ENCODE measurements around the gene SPATA6L.

The SPATA6L gene

GRCh38 chr9:4669890-4670289 lies 3.6 kb upstream of the SPATA6L start:
- no peak for TF ChIP-seq CTCF (IDR thresholded peaks at IDR 0.05; ENCODE audit: low read depth, low read length)
- in situ Hi-C loops (cut with HindIII; ENCODE audit: low sequenced_read_pairs), result no loop called here
- DNase-seq (ENCODE audit: low read depth, low spot score), result no peak
- no peak overlapping the region for H3K4me3 ChIP-seq (ENCODE audit: low read depth, low read length)

DNA sequence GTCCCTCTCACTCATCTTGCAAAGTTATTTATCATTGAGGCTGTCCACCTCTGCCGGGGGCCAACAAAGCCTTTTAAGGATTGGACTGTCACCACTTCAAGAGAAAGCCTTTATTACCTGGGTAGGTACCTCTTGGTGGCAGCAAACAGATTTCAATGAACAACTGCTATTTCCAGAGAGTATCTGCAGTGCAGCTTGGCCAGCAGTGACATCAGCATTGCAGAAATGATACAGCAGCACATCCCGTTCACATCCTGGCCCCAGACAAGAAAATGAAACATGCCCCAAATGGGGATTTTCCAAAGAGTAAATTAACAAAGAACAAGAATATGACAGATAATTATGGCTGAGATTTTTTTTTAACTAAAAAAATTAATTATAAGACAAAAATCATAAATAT lies 2.3 kb upstream of the SPATA6L start:
- TF ChIP-seq CTCF (IDR thresholded peaks at IDR 0.05; ENCODE audit: low read depth, low read length), result no peak
- H3K4me3 ChIP-seq (ENCODE audit: low read depth, low read length), result no peak overlapping the region
- no peak for DNase-seq (ENCODE audit: low read depth, low spot score)
- in situ Hi-C loops (cut with HindIII; ENCODE audit: low sequenced_read_pairs), result no loop called here

GRCh38 chr9:4667681-4668080 lies 1.4 kb upstream of the SPATA6L start:
- H3K4me3 ChIP-seq (ENCODE audit: low read depth, low read length), result no peak overlapping the region
- in situ Hi-C loops (cut with HindIII; ENCODE audit: low sequenced_read_pairs), result no loop called here
- no peak for DNase-seq (ENCODE audit: low read depth, low spot score)
- TF ChIP-seq CTCF (IDR thresholded peaks at IDR 0.05; ENCODE audit: low read depth, low read length), result no peak

- no peak for DNase-seq (ENCODE audit: low read depth, low spot score)
- in situ Hi-C loops (cut with HindIII; ENCODE audit: low sequenced_read_pairs), result no loop called here
These were observed 923 bp downstream of the SPATA6L start for GRCh38 chr9:4665357-4665756.

GRCh38 chr9:4663956-4664355 lies 2.3 kb downstream of the SPATA6L start:
- no peak overlapping the region for H3K4me3 ChIP-seq (ENCODE audit: low read depth, low read length)

More at GRCh38 chr9:4665357-4665756, 923 bp downstream of the SPATA6L start:
- H3K4me3 ChIP-seq (ENCODE audit: low read depth, low read length), result no peak overlapping the region
- no peak for TF ChIP-seq CTCF (IDR thresholded peaks at IDR 0.05; ENCODE audit: low read depth, low read length)

GRCh38 chr9:4662989-4663792 lies 3.1 kb downstream of the SPATA6L start:
- TF ChIP-seq CTCF (IDR thresholded peaks at IDR 0.05; ENCODE audit: low read depth, low read length), result no peak
- in situ Hi-C loops (cut with HindIII; ENCODE audit: low sequenced_read_pairs), result no loop called here
- H3K4me3 ChIP-seq (ENCODE audit: low read depth, low read length), result peak overlapping the region; percentile 61
- DNase-seq (ENCODE audit: low read depth, low spot score), result no peak

More at GRCh38 chr9:4663956-4664355, 2.3 kb downstream of the SPATA6L start:
- in situ Hi-C loops (cut with HindIII; ENCODE audit: low sequenced_read_pairs), result no loop called here
- DNase-seq (ENCODE audit: low read depth, low spot score), result no peak
- TF ChIP-seq CTCF (IDR thresholded peaks at IDR 0.05; ENCODE audit: low read depth, low read length), result no peak
